Omental fat pad (tissue), 4 donors: ENCODE data around the gene KIF5C. TPM values are rescaled to one million over a fixed set of nuclear protein-coding genes. Genes with fewer than 3 reads are reported as not detected.

Source experiments
- ATAC-seq: fragments of 150-250 bp; one replicate; pipeline ENCODE4 v1.9.1; 2016; ENCODE audit warnings: mild to moderate bottlenecking, moderate library complexity; ENCODE audit not compliant: low FRiP score
- DNase-seq: peaks from one replicate; pipeline ENCODE4 v3.0.0-alpha.2; 2019; ENCODE audit warnings: low spot score
- CTCF ChIP-seq, 3 donors: fragments of 450-650 bp; IDR thresholded peaks; one replicate each; pipeline ENCODE4 v1.5.1; 2016 to 2017; ENCODE audit warnings: antibody characterized with exemption in 3 of 3, mild to moderate bottlenecking in 3 of 3, moderate library complexity in 2 of 3
- total RNA-seq, 4 donors: library from RNA; depleted of rRNA; stranded (reverse); fragments of >200 nt; gene quantifications; one replicate each; pipeline ENCODE4 v1.1.0, GENCODE V29; 2016

The KIF5C gene
- total RNA-seq, 4 donors from 2014 or later, result 0.88 to 4.5 (median 2.4) TPM

- DNase-seq (no peak), ATAC-seq (no peak)
- no peak for TF ChIP-seq CTCF (IDR thresholded peaks at IDR 0.05)
Observed at GRCh38 chr2:148885988-148886387, 11.0 kb downstream of the KIF5C start.

GRCh38 chr2:148887350-148888002 lies 12.4 kb downstream of the KIF5C start:
- no peak for TF ChIP-seq CTCF (IDR thresholded peaks at IDR 0.05)
- no peak for DNase-seq
- ATAC-seq, result no peak

GRCh38 chr2:148888003-148888501 lies 13.0 kb downstream of the KIF5C start:
- no peak for ATAC-seq
- DNase-seq, result no peak

GRCh38 chr2:148888986-148889385 lies 14.0 kb downstream of the KIF5C start:
- ATAC-seq, result no peak
- no peak for DNase-seq
- no peak for TF ChIP-seq CTCF (IDR thresholded peaks at IDR 0.05)

More at GRCh38 chr2:148888003-148888501, 13.0 kb downstream of the KIF5C start:
- no peak for TF ChIP-seq CTCF (IDR thresholded peaks at IDR 0.05)

GRCh38 chr2:148893906-148894305 lies 18.9 kb downstream of the KIF5C start:
- no peak for DNase-seq
- ATAC-seq, result no peak
- TF ChIP-seq CTCF (IDR thresholded peaks at IDR 0.05), result no peak

- ATAC-seq, result no peak
- DNase-seq, result no peak
- no peak for TF ChIP-seq CTCF (IDR thresholded peaks at IDR 0.05)
Observed at GRCh38 chr2:148896136-148896535, 21.1 kb downstream of the KIF5C start.

- TF ChIP-seq CTCF (IDR thresholded peaks at IDR 0.05), result no peak
- DNase-seq (no peak), ATAC-seq (no peak)
Observed at GRCh38 chr2:148899638-148900318, 24.8 kb downstream of the KIF5C start.
